Measurements from ENCODE around the gene REC8. TPM values are rescaled to one million over a fixed set of nuclear protein-coding genes. Genes with fewer than 3 reads are reported as not detected.

Gene REC8
- total RNA-seq, 1 experiment from 2014 or later, result 6.1 TPM

DNA sequence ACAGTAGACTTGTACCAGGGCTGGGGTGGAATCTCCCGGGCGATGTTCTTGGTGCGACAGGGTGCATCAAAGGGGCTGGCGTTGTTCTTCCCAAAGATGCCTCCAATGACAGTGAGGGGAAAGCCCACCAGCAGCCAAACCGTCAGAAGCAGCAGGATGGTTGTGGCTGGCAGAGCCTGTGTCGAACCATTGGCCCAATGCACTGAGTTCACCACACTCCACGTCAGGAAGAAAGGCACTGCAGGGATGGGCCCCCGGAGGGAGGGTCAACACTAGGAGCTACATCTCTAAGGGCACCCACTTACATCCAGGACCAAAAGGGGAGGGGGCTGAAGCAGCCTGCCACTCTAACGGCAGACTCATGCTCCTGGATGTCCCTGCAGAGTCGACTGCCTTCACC is 18.5 kb downstream of the REC8 start:
- Mint-ChIP-seq H3K27ac (ENCODE audit: low read depth, unreplicated experiment) (no peak overlapping the region), H3K4me1 (ENCODE audit: insufficient read depth, unreplicated experiment) (peaks cover 18% of the 10 kb centered on the region), H3K9me3 (ENCODE audit: unreplicated experiment) (no peaks in the 10 kb centered on the region), H3K4me3 (ENCODE audit: unreplicated experiment) (no peak overlapping the region), H3K27me3 (ENCODE audit: insufficient read depth, unreplicated experiment) (no peaks in the 10 kb centered on the region), H3K36me3 (ENCODE audit: insufficient read depth, unreplicated experiment) (peaks cover 57% of the 10 kb centered on the region)
- no TSS peak for BruUV-seq (replicated peaks)
- DNase-seq (ENCODE audit: unreplicated experiment), result no peak
- intact Hi-C loops (cut with micrococcal nuclease), result no loop called here
- TF ChIP-seq, protein P1, sequence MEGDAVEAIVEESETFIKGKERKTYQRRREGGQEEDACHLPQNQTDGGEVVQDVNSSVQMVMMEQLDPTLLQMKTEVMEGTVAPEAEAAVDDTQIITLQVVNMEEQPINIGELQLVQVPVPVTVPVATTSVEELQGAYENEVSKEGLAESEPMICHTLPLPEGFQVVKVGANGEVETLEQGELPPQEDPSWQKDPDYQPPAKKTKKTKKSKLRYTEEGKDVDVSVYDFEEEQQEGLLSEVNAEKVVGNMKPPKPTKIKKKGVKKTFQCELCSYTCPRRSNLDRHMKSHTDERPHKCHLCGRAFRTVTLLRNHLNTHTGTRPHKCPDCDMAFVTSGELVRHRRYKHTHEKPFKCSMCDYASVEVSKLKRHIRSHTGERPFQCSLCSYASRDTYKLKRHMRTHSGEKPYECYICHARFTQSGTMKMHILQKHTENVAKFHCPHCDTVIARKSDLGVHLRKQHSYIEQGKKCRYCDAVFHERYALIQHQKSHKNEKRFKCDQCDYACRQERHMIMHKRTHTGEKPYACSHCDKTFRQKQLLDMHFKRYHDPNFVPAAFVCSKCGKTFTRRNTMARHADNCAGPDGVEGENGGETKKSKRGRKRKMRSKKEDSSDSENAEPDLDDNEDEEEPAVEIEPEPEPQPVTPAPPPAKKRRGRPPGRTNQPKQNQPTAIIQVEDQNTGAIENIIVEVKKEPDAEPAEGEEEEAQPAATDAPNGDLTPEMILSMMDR (IDR thresholded peaks at IDR 0.05; ENCODE audit: unreplicated experiment), result no peak
- ChIA-PET POLR2A (interaction anchor here (0.8 to 3.7 kb wide), 2 partner anchors 22 to 80 kb away, joined by 3 to 27 read pairs; partner anchors contain the start of gene CHMP4A), CTCF (no interaction called here)

DNA sequence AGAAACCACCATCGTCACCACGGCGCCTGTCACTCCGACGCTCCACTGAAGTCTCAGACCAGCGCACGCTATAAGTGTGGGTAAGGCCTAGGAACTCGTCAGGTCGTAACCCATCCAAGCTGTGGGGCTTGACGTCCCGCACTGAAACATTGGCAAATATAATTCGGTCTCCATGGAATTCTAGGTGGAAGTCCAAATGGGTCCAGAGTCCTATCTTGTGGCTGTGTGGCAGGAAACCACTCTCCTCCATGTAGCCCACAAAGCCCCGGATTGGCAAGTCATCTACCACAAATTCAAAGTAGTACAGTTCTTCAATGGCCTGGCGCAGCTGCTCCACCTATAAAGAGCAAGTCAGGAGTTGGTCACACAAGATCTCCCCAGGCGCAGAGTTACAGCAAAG is 21.1 kb downstream of the REC8 start:
- no peaks in the 10 kb centered on the region for H3K27me3 Mint-ChIP-seq (ENCODE audit: insufficient read depth, unreplicated experiment)
- H3K4me1 Mint-ChIP-seq (ENCODE audit: insufficient read depth, unreplicated experiment), result peaks cover 24% of the 10 kb centered on the region
- ChIA-PET CTCF (interaction anchor here (1.1 kb wide), 1 partner anchor 84 kb away, joined by 3 read pairs; no protein-coding TSS in a partner anchor), POLR2A (interaction anchor here (1.0 to 3.9 kb wide), 2 partner anchors 13 to 50 kb away, joined by 3 to 29 read pairs; partner anchors contain the start of gene TINF2)
- DNase-seq (ENCODE audit: unreplicated experiment), result no peak
- H3K36me3 Mint-ChIP-seq (ENCODE audit: insufficient read depth, unreplicated experiment), result peaks cover 44% of the 10 kb centered on the region
- TF ChIP-seq, protein P1 (IDR thresholded peaks at IDR 0.05; ENCODE audit: unreplicated experiment), result no peak
- H3K4me3 Mint-ChIP-seq (ENCODE audit: unreplicated experiment), result no peak overlapping the region
- intact Hi-C loops (cut with micrococcal nuclease), result no loop called here
- H3K27ac Mint-ChIP-seq (ENCODE audit: low read depth, unreplicated experiment), result peak overlapping the region; percentile 30
- BruUV-seq (replicated peaks), result no TSS peak
- no peaks in the 10 kb centered on the region for H3K9me3 Mint-ChIP-seq (ENCODE audit: unreplicated experiment)

GRCh38 chr14:24194186-24194872 is 22.4 kb downstream of the REC8 start:
- peak overlapping the region; percentile 96 for H3K27ac Mint-ChIP-seq (ENCODE audit: low read depth, unreplicated experiment)
- H3K9me3 Mint-ChIP-seq (ENCODE audit: unreplicated experiment), result no peaks in the 10 kb centered on the region
- no TSS peak for BruUV-seq (replicated peaks)
- POLR2A ChIA-PET, result interaction anchor here (1.4 to 3.9 kb wide), 12 partner anchors 14 to 104 kb away, joined by 4 to 68 read pairs (median 18); partner anchors contain the start of genes CHMP4A, DCAF11, DHRS1 and GMPR2
- CTCF ChIA-PET, result interaction anchor here (0.7 to 3.3 kb wide), 7 partner anchors 10 to 237 kb away, joined by 3 to 17 read pairs (median 5); partner anchors contain the start of gene TSSK4
- peak overlapping the region; percentile 81 for H3K4me3 Mint-ChIP-seq (ENCODE audit: unreplicated experiment)
- intact Hi-C loops (cut with micrococcal nuclease), result no loop called here
- no peak for DNase-seq (ENCODE audit: unreplicated experiment)
- TF ChIP-seq, protein P1 (IDR thresholded peaks at IDR 0.05; ENCODE audit: unreplicated experiment), result no peak
- peaks cover 25% of the 10 kb centered on the region for H3K4me1 Mint-ChIP-seq (ENCODE audit: insufficient read depth, unreplicated experiment)
- no peaks in the 10 kb centered on the region for H3K27me3 Mint-ChIP-seq (ENCODE audit: insufficient read depth, unreplicated experiment)
- peaks cover 43% of the 10 kb centered on the region for H3K36me3 Mint-ChIP-seq (ENCODE audit: insufficient read depth, unreplicated experiment)

- TF ChIP-seq, protein P1 (IDR thresholded peaks at IDR 0.05; ENCODE audit: unreplicated experiment), result no peak
- H3K9me3 Mint-ChIP-seq (ENCODE audit: unreplicated experiment), result no peaks in the 10 kb centered on the region
- peaks cover 48% of the 10 kb centered on the region for H3K36me3 Mint-ChIP-seq (ENCODE audit: insufficient read depth, unreplicated experiment)
- ChIA-PET POLR2A (interaction anchor here (0.8 to 3.9 kb wide), 18 partner anchors 13 to 115 kb away, joined by 3 to 68 read pairs (median 13); partner anchors contain the start of genes CHMP4A, DCAF11, DHRS1 and GMPR2), CTCF (interaction anchor here (1.1 to 3.3 kb wide), 6 partner anchors 11 to 236 kb away, joined by 3 to 17 read pairs (median 5); partner anchors contain the start of gene TSSK4)
- no peaks in the 10 kb centered on the region for H3K27me3 Mint-ChIP-seq (ENCODE audit: insufficient read depth, unreplicated experiment)
- intact Hi-C loops (cut with micrococcal nuclease), result loop anchor here (5.0 kb wide), 1 partner anchor 47 kb away; the partner anchor contains the start of gene TINF2
- DNase-seq (ENCODE audit: unreplicated experiment), result no peak
- H3K4me3 Mint-ChIP-seq (ENCODE audit: unreplicated experiment), result peak overlapping the region; percentile 81
- H3K4me1 Mint-ChIP-seq (ENCODE audit: insufficient read depth, unreplicated experiment), result peaks cover 23% of the 10 kb centered on the region
- H3K27ac Mint-ChIP-seq (ENCODE audit: low read depth, unreplicated experiment), result peak overlapping the region; percentile 96
- TSS peak; percentile 36 for BruUV-seq (replicated peaks)
Observed at GRCh38 chr14:24194873-24195185, 22.9 kb downstream of the REC8 start.
